CD4-positive, alpha-beta T cell treated with Interleukin-1 beta for 1 hour (primary cell): ENCODE measurements around the gene MGMT.

Source experiments
- DNase-seq, 2 donors: peaks; one replicate each; pipeline ENCODE4 v3.0.0-alpha.2; 2020 to 2022

The MGMT gene

DNA sequence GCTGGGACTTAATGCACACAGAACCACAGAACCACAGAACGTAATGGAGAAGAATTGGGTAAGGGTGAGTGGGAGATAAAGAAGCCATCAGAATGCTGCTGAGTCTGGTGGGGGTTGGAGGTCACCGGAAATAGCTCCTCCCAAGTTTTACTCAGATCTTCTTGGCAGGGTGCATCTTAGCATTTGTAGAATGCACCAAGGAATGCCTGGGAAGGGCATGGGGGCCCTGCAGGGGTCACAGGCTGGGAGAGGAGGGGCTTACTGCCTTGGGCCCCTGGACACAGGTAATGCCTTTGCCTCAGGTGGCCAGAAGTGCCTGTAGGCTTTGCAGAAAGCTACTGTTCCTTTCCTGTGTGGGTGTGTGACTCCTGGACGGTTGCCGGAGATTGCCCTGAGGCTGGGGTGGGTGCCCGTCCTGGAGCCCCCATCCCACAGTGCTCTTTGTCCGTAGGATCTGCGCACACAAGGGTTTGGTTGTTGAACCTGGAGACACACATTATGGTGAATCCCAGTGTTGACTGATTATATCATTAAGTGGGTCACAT is 55.1 kb downstream of the MGMT start:
- DNase-seq: no peak

DNA sequence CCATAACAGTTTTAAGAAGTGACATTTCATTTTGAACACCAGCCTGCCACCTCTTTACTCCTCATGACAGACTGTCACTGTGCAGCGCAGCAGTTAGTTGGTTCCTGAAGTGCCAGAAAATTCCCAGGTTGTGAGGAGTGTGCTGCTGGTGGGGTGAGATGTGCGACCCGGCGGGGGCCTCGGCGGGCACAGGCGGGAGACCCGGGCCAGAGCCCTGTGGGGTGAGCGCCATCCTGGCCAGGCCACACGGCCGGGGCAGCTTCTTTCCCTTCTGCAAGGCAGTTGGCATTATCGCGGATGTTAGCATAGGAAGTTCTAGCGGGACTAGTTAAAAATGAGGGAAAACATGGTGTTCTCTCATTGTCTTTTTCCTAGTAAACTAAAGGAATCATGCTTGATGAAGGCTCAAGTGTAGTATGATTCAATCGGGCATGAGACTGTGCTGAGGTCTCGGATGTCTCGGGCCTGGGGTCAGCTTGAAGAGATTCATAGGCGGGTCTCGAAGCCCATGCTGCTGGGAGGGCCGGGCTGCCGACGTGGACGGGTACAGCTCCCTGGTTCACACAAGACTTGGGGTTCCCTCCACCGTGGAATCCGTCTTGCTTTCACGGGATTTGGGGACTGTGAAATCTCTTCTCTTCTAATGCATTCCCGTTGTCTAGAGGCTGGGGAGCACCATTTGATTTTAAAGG is 56.1 kb downstream of the MGMT start:
- no peak for DNase-seq

GRCh38 chr10:129523723-129524316 is 56.8 kb downstream of the MGMT start:
- no peak for DNase-seq

- DNase-seq: no peak
These were observed 57.9 kb downstream of the MGMT start for GRCh38 chr10:129524936-129525335.

- DNase-seq: no peak
These were observed 58.4 kb downstream of the MGMT start for GRCh38 chr10:129525401-129525801.

DNA sequence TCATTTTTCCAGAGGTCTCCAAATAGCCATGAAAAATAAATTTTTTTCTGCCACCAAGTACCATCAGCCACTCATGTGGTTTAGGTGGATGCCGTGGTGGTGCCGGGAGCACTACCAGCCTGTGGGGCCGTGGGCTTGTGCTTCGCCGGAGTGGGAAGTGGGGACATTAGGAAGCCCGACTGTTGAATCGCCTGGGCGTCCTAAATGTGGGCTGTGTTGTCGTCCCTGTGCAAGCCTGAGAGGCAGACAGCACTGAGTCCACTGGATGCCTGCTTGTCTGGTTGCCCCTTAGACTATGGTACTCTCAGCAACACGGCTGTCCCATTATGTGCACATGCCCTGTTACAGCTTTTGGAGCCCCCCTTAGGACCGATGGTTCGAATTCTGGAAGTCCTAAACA is 59.9 kb downstream of the MGMT start:
- no peak for DNase-seq

- DNase-seq: no peak
These were observed 61.4 kb downstream of the MGMT start for GRCh38 chr10:129528376-129528978.

DNA sequence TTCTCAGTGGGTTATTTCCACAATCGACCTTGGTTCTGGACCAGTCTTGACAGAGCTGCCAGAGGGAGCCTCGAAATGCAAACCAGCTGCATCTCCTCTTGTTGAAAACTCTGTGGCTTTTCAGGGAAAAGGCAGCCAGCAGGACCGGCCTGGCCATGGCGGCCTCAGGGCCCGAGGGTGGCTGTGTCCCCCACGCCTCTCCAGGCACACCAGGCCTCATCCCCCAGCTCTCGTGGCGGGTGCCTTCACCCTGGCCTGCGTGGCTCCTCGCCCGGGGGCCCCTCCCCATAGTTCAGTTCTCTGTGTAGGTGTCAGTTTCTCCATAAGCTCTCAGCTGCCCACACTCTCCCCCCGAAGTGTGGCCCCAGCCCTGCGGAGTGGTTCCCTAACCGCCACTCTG is 63.5 kb downstream of the MGMT start:
- DNase-seq: no peak

DNA sequence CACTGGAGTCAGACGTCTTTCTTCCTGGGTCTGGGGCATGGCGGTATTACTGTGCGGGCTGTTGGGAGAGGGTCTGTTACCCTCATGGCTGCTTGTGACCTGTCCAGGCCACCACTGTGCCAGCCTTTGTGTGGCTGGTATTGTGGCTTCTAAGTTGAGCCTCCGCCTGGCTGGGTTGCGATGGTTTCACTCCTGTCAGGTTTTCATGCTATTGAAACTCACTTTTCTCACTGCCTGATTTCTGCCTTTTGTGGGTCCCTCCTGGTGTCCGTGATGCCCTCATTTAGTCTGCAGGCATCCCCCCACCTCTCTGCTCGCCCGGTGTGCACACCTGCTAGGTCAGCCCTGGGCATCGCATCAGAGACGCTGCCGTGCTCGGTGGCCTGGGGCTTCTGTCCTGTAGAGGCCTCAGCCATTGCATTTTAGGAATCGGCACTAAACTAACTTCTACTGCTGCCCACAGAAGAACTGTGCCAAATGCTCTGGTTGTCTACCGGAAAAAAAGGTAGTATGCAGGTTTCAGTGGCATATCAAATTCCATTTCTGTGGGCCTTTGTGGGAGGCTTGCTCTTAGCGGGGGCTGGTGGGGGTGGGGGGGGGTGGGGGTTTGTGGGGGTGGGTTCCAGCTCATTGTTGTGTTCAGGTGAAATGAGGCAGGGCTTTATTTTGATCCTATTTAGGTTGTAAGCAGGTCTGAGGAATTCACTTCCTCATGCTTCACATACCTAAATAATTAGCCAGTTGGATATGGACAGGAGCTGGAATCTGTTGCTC is 64.3 kb downstream of the MGMT start:
- DNase-seq: no peak

DNA sequence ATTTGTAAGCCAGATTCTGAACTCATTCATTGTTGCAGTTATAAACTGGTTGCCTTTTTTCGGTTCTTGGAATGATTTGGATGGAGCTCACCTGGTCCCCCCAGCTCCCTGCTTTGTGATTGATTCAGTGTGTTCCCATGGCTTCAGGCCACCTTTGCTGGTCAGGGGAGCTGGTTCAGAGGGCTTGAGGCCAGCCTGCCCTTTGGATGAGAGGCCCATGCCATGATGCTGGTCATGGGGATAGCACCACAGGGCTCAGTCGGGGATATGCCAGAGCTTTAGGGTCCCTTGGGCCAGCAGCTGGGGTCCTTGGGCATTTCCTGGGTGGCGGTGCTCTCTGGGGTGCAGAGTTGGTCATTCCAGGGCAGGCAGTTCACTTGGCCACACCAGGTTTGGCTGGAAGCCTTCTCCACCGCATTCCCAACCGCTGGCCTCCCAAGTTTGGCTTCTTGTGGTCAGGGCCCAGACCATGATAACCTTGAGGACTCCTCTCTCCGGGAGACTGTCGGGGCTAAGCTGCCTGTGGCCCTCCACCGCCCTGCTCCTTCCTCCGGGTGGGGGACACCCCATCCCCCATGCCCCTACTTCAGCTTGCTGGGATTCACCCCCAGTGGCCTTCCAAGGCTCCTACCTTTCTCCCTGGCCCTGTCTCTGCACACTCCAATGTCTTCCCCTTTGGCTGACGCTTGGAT is 65.1 kb downstream of the MGMT start:
- no peak for DNase-seq

GRCh38 chr10:129532838-129533237 is 65.8 kb downstream of the MGMT start:
- no peak for DNase-seq

- no peak for DNase-seq
These were observed 66.2 kb downstream of the MGMT start for GRCh38 chr10:129533281-129533680.

DNA sequence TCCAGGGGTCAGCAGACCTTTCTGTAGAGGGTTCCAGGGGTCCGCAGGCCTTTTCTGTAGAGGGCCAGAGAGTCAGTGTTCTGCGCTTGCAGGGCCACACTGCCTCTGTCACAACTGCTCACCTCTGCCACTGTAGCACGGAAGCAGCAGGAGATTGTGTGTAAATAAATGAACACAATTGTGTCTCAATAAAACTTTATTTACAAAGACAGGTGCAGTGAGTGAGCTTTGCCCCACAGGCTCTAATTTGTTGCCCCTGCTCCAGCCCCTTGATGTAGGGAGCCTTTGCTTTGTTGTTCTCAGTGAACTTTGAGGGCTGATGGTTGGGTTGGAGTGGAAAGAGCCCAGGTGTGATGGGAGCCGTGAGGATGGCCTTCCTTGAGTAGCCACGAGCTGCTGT is 67.8 kb downstream of the MGMT start:
- no peak for DNase-seq

DNA sequence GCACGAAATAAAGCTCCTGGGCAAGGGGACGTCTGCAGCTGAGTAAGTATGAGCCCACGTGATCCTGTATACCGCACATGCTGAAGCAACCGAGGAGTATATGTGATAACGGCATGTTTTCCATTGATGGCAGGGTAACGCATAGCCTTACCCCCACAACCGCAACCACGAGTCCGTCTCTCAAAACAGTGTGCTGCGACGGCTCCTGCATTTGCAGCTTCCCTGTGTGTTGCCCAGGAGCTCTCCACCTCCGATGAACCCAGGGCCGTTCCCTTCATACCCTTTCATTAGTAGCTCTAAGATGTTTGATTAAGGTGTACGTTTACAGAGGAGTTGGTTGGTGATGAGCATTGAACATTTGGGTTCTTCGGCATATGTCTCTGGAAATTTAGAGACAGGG is 69.3 kb downstream of the MGMT start:
- DNase-seq: no peak

DNA sequence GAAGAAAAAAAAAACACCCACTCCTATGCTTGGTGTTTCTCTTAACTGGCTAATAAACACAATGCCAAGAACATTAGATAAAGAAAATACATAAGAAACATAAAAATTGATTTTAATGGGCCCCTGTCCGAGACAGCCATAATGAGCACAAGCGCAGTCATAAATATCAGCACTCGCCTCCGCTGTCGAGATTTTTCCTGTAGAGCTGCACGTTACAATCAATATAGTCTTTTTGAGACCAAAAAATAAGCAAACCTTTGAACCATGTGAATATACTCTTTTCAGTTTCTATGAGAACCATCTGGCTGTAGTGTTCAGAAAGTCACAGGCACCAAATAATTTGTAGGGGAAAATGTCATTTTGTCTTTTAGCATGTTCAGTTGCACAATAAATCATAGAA is 70.1 kb downstream of the MGMT start:
- DNase-seq: no peak

- no peak for DNase-seq
These were observed 71.2 kb downstream of the MGMT start for GRCh38 chr10:129538236-129538635.

DNA sequence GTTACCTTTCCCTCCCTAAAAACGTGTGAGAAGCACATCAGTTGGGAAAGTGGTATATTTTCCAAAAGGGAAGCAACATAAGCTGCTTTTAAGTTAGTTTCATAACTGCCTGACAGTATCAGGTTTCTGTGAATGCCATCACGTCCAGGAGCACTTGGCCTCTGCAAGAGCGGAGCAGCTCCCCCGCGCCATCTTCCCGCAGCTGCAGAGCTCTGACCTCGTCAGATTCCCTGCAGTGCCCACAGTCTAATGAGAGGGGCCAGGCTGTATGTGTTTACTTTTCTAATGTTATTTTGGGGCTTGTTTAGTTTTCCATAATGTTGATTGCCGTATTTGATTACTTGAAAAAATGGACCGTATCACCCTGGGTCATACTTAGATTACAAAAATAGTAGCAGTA is 74.2 kb downstream of the MGMT start:
- no peak for DNase-seq

- DNase-seq: no peak
These were observed 74.9 kb downstream of the MGMT start for GRCh38 chr10:129541748-129542487.

- DNase-seq: no peak
These were observed 75.5 kb downstream of the MGMT start for GRCh38 chr10:129542589-129542988.

DNA sequence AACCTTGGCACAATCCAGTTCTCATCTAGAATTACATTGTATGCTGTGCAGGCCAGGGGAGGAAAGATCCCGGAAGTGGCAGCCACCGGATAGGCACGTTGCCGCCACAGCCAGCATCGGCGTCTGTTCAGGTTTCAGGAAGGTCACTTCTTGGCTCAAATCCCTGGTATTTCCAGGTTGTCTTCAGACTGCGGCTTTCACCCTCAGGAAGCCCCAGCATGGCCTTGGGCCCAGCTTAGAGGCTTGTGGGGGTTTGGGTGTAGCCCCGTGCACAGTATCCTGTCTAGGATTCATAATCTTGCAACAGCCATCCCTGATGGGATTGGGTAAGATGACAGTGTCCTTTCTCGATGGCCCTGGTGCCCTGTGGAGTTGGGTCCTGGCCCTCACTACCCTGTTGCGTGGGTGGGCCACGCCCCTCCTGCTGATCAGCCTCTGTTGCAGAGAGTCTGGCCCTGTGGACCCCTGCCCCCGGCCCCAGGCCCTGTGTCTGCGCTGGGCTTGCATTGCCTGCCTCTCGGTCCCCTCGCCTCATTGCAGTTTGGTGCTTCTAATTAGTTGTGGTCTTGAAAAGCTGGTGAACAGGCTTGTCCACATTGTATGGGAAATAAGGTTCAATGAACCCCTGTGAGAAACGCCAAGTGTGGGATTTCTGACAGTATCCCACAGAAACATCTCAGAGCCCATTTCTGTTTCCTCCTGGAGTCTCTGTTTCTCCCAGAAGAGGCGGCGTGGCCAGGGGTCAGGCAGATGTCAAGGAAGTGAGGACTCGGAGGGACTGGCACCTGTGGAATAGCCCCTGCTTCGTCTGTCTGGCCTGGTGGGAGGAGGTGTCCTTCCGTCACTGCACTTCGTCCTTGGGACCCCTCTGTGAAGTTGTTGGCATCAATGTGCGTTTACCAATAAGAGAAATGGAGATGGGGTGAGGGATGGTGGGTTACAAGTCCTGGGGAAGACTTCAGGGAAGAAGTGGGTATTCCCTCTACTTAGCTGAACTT is 77.5 kb downstream of the MGMT start:
- no peak for DNase-seq

GRCh38 chr10:129545261-129545660 is 78.2 kb downstream of the MGMT start:
- DNase-seq: no peak
